ENCODE results near the gene BTBD3.

Gene BTBD3

DNA sequence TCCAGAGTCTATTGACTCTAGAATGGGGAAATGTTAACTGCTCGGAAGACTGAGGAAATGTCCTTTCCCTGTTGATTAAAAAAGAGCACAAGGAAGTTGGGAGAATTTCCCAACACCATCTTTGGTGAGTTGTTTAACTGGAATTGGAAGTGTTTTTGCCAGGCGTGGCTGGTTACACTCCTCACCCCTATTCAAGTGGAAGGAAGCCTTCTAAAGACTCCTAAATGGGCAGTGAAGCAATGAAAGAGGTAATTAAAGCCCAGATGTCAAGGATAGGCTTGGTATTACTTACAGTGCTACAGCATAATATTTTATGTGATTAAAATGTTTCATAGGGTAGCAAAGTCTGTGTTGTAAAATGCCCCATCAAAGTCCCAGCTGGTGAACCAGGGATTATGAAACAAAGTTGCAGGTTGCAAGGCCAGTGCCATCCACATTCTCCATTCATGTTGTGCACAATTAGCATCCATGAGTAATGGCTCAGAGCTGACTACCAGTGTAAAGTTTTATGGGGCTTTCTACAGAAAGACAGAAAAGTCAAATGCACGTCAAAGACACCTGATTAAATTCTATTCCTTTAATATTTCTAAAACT lies 52.6 kb downstream of the BTBD3 start:
- no peak for DNase-seq (ENCODE audit: low read depth)

DNA sequence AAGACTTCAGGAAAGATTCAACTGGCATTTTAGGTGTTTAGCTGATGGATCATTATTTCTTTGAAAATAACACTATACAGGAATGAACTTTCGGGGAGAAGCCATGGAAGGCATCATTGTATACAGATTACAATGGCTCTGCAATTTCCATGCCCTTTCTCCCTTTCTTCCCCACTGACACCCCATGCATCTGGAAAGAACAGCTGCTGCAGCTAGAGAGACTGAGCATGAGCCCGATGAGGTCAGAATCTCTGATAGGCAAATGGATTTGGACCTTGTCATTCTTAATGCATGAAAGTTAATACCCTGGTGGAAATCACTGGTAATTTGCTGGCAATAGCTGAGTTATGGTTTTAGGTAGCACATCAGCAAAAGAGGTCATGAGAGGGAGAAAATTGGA lies 54.8 kb downstream of the BTBD3 start:
- DNase-seq (ENCODE audit: low read depth), result no peak

Data from activated T-helper 9 cell treated with anti-CD3 and anti-CD28 coated beads, Interleukin-2, amount 50 U/mL, for 16 hours (primary cell).